IPS-15b (cell line): ENCODE data around the gene SMAD6.

ENCODE experiments used
- H3K27me3 ChIP-seq: one replicate; pipeline ENCODE4 v1.6.1; 2013; ENCODE audit warnings: low read length; ENCODE audit not compliant: control insufficient read depth, insufficient read depth
- H3K36me3 ChIP-seq: one replicate; pipeline ENCODE4 v1.6.1; 2013; ENCODE audit warnings: low read length; ENCODE audit not compliant: control insufficient read depth, insufficient read depth
- H3K4me1 ChIP-seq: one replicate; pipeline ENCODE4 v1.6.1; 2013; ENCODE audit warnings: mild to moderate bottlenecking, low read length; ENCODE audit not compliant: control insufficient read depth, insufficient read depth
- H3K4me3 ChIP-seq: one replicate; pipeline ENCODE4 v1.5.1; 2013; ENCODE audit warnings: low read depth, low read length
- H3K9ac ChIP-seq: one replicate; pipeline ENCODE4 v1.6.1; 2013; ENCODE audit warnings: low read depth, mild to moderate bottlenecking, low read length
- H3K9me3 ChIP-seq: one replicate; pipeline ENCODE4 v1.6.1; 2013; ENCODE audit warnings: mild to moderate bottlenecking, low read length; ENCODE audit not compliant: control insufficient read depth, insufficient read depth

SMAD6 gene

GRCh38 chr15:66739287-66739686, 37.3 kb downstream of the SMAD6 start:
- Histone ChIP-seq H3K27me3 (no peaks in the 10 kb centered on the region), H3K9me3 (no peaks in the 10 kb centered on the region), H3K9ac (no peak overlapping the region), H3K4me1 (no peaks in the 10 kb centered on the region), H3K4me3 (no peak overlapping the region), H3K36me3 (no peaks in the 10 kb centered on the region)

GRCh38 chr15:66740802-66741201, 38.8 kb downstream of the SMAD6 start:
- no peaks in the 10 kb centered on the region for H3K36me3 ChIP-seq
- no peaks in the 10 kb centered on the region for H3K27me3 ChIP-seq

GRCh38 chr15:66741646-66742045, 39.6 kb downstream of the SMAD6 start:
- Histone ChIP-seq H3K9me3 (no peaks in the 10 kb centered on the region), H3K36me3 (no peaks in the 10 kb centered on the region), H3K4me3 (no peak overlapping the region), H3K4me1 (peaks cover 3% of the 10 kb centered on the region), H3K9ac (no peak overlapping the region), H3K27me3 (no peaks in the 10 kb centered on the region)

More at GRCh38 chr15:66740802-66741201, 38.8 kb downstream of the SMAD6 start:
- no peak overlapping the region for H3K9ac ChIP-seq
- peaks cover 3% of the 10 kb centered on the region for H3K4me1 ChIP-seq
- H3K9me3 ChIP-seq = no peaks in the 10 kb centered on the region
- no peak overlapping the region for H3K4me3 ChIP-seq

- Histone ChIP-seq H3K9ac (no peak overlapping the region), H3K4me3 (no peak overlapping the region), H3K9me3 (no peaks in the 10 kb centered on the region), H3K36me3 (no peaks in the 10 kb centered on the region), H3K4me1 (peaks cover 3% of the 10 kb centered on the region), H3K27me3 (no peaks in the 10 kb centered on the region)
Measured at GRCh38 chr15:66742286-66742685, 40.2 kb downstream of the SMAD6 start.

- H3K36me3 ChIP-seq = no peaks in the 10 kb centered on the region
Measured at GRCh38 chr15:66743204-66743603, 41.2 kb downstream of the SMAD6 start.

GRCh38 chr15:66743703-66744536, 41.9 kb downstream of the SMAD6 start:
- no peak overlapping the region for H3K4me3 ChIP-seq
- peaks cover 10% of the 10 kb centered on the region for H3K4me1 ChIP-seq

More at GRCh38 chr15:66743204-66743603, 41.2 kb downstream of the SMAD6 start:
- Histone ChIP-seq H3K9me3 (no peaks in the 10 kb centered on the region), H3K27me3 (no peaks in the 10 kb centered on the region), H3K4me3 (no peak overlapping the region), H3K9ac (no peak overlapping the region), H3K4me1 (peaks cover 5% of the 10 kb centered on the region)

GRCh38 chr15:66744610-66745279, 42.7 kb downstream of the SMAD6 start:
- H3K9me3 ChIP-seq = no peaks in the 10 kb centered on the region
- no peak overlapping the region for H3K4me3 ChIP-seq
- H3K27me3 ChIP-seq = no peaks in the 10 kb centered on the region
- no peaks in the 10 kb centered on the region for H3K36me3 ChIP-seq
- H3K4me1 ChIP-seq = peaks cover 10% of the 10 kb centered on the region
- H3K9ac ChIP-seq = no peak overlapping the region

More at GRCh38 chr15:66743703-66744536, 41.9 kb downstream of the SMAD6 start:
- Histone ChIP-seq H3K9ac (no peak overlapping the region), H3K36me3 (no peaks in the 10 kb centered on the region), H3K9me3 (no peaks in the 10 kb centered on the region), H3K27me3 (no peaks in the 10 kb centered on the region)

- H3K9ac ChIP-seq = no peak overlapping the region
- H3K4me3 ChIP-seq = no peak overlapping the region
- no peaks in the 10 kb centered on the region for H3K36me3 ChIP-seq
- H3K27me3 ChIP-seq = no peaks in the 10 kb centered on the region
- peaks cover 12% of the 10 kb centered on the region for H3K4me1 ChIP-seq
- H3K9me3 ChIP-seq = no peaks in the 10 kb centered on the region
Measured at GRCh38 chr15:66745530-66746230, 43.6 kb downstream of the SMAD6 start.

- Histone ChIP-seq H3K9ac (no peak overlapping the region), H3K36me3 (no peaks in the 10 kb centered on the region), H3K4me1 (peaks cover 12% of the 10 kb centered on the region), H3K9me3 (no peaks in the 10 kb centered on the region), H3K4me3 (no peak overlapping the region), H3K27me3 (no peaks in the 10 kb centered on the region)
Measured at GRCh38 chr15:66746231-66746605, 44.2 kb downstream of the SMAD6 start.

GRCh38 chr15:66747223-66747622, 45.2 kb downstream of the SMAD6 start:
- Histone ChIP-seq H3K4me1 (peaks cover 12% of the 10 kb centered on the region), H3K36me3 (no peaks in the 10 kb centered on the region), H3K4me3 (no peak overlapping the region), H3K27me3 (no peaks in the 10 kb centered on the region), H3K9ac (no peak overlapping the region), H3K9me3 (no peaks in the 10 kb centered on the region)

GRCh38 chr15:66747886-66748707, 46.1 kb downstream of the SMAD6 start:
- Histone ChIP-seq H3K36me3 (no peaks in the 10 kb centered on the region), H3K9me3 (no peaks in the 10 kb centered on the region), H3K27me3 (no peaks in the 10 kb centered on the region), H3K9ac (peak overlapping the region; percentile 24), H3K4me3 (no peak overlapping the region), H3K4me1 (peaks cover 12% of the 10 kb centered on the region)
